GM12892 (cell line): Measurements from ENCODE around the gene TYSND1.

Experiments used
- POLR2A ChIP-seq: IDR thresholded peaks from 2 replicates; pipeline ENCODE4 v1.6.1; 2011; ENCODE audit warnings: low read depth, low read length, control low read depth
- POLR2AphosphoS5 ChIP-seq: IDR thresholded peaks from 2 replicates; pipeline ENCODE4 v1.6.1; 2011; ENCODE audit warnings: low read depth, low read length, control low read depth
- TAF1 ChIP-seq: IDR thresholded peaks from 2 replicates; pipeline ENCODE4 v1.6.1; 2011; ENCODE audit warnings: low read depth, mild to moderate bottlenecking, control low read depth, low read length, borderline replicate concordance

- TF ChIP-seq POLR2A, result no peak
- TF ChIP-seq TAF1, result no peak
- no peak for TF ChIP-seq POLR2AphosphoS5
Observed at GRCh38 chr10:70158113-70158512, 11.6 kb upstream of the TYSND1 start.
